MM.1S (cell line): Measurements from ENCODE around the gene ABCG4.

Experiments
- DNase-seq: peaks from one replicate; pipeline ENCODE4 v3.0.0-alpha.2; 2015
- H2AFZ ChIP-seq: fragments of 300-600 bp; sonication (generic); 2 replicates; pipeline ENCODE4 v1.6.0; 2016; ENCODE audit warnings: antibody characterized with exemption, low read length
- H3F3A ChIP-seq: fragments of 300-600 bp; sonication (generic); 2 replicates; pipeline ENCODE4 v1.6.1; 2016; ENCODE audit warnings: mild to moderate bottlenecking, antibody characterized with exemption, low read length, moderate library complexity, mixed read lengths; ENCODE audit not compliant: insufficient read depth
- H3K27ac ChIP-seq: fragments of 300-600 bp; sonication (generic); 2 replicates; pipeline ENCODE4 v1.5.1; 2016; ENCODE audit warnings: mild to moderate bottlenecking, low read length
- H3K27me3 ChIP-seq: fragments of 300-600 bp; sonication (generic); replicated peaks from 2 replicates; pipeline ENCODE4 v1.6.0; 2016; ENCODE audit warnings: low read length; ENCODE audit not compliant: insufficient read depth
- H3K36me3 ChIP-seq: fragments of 300-600 bp; sonication (generic); replicated peaks from 2 replicates; pipeline ENCODE4 v1.6.1; 2016; ENCODE audit warnings: mild to moderate bottlenecking, low read length, mixed read lengths; ENCODE audit not compliant: insufficient read depth
- H3K4me1 ChIP-seq: fragments of 300-600 bp; sonication (generic); 2 replicates; pipeline ENCODE4 v1.6.1; 2016; ENCODE audit warnings: low read length, mixed read lengths
- H3K4me2 ChIP-seq: fragments of 300-600 bp; sonication (generic); 2 replicates; pipeline ENCODE4 v1.6.0; 2016; ENCODE audit warnings: low read depth, low read length
- H3K4me3 ChIP-seq: fragments of 300-600 bp; sonication (generic); 2 replicates; pipeline ENCODE4 v1.5.1; 2016; ENCODE audit warnings: low read length, mixed read lengths
- H3K79me2 ChIP-seq: fragments of 300-600 bp; sonication (generic); 2 replicates; pipeline ENCODE4 v1.6.1; 2016; ENCODE audit warnings: mixed run types, low read length, mixed read lengths
- H3K9ac ChIP-seq: fragments of 300-600 bp; sonication (generic); 2 replicates; pipeline ENCODE4 v1.6.1; 2016; ENCODE audit warnings: low read length, mixed read lengths
- H3K9me2 ChIP-seq: fragments of 300-600 bp; sonication (generic); replicated peaks from 2 replicates; pipeline ENCODE4 v1.6.1; 2016; ENCODE audit warnings: mild to moderate bottlenecking, low read length, mixed read lengths; ENCODE audit not compliant: insufficient read depth
- H3K9me3 ChIP-seq: fragments of 300-600 bp; sonication (generic); replicated peaks from 2 replicates; pipeline ENCODE4 v1.6.1; 2016; ENCODE audit warnings: mild to moderate bottlenecking, low read length, mixed read lengths; ENCODE audit not compliant: insufficient read depth
- H4K20me1 ChIP-seq: fragments of 300-600 bp; sonication (generic); 2 replicates; pipeline ENCODE4 v1.6.1; 2016; ENCODE audit warnings: mild to moderate bottlenecking, low read length, moderate library complexity, mixed read lengths; ENCODE audit not compliant: insufficient read depth
- CTCF ChIP-seq: fragments of 300-600 bp; sonication (generic); IDR thresholded peaks from 2 replicates; pipeline ENCODE4 v1.5.1; 2016; ENCODE audit warnings: antibody characterized with exemption, low read length, mixed read lengths
- EZH2 ChIP-seq: fragments of 300-600 bp; sonication (generic); optimal IDR thresholded peaks from 2 replicates; pipeline ENCODE3; 2017; ENCODE audit warnings: low read depth, mild to moderate bottlenecking, antibody characterized with exemption, low read length, mixed read lengths
- EZH2phosphoT487 ChIP-seq: fragments of 300-600 bp; sonication (generic); IDR thresholded peaks from 2 replicates; pipeline ENCODE4 v1.6.1; 2018; ENCODE audit warnings: antibody characterized with exemption, low read length

Gene ABCG4

GRCh38 chr11:119152604-119153003 is 3.8 kb downstream of the ABCG4 start:
- peaks cover 7% of the 10 kb centered on the region for H3K4me1 ChIP-seq
- H3K27me3 ChIP-seq, result peaks cover 62% of the 10 kb centered on the region
- DNase-seq, result no peak
- H4K20me1 ChIP-seq, result no peaks in the 10 kb centered on the region
- H3F3A ChIP-seq, result no peaks in the 10 kb centered on the region
- H3K79me2 ChIP-seq, result no peaks in the 10 kb centered on the region
- H3K36me3 ChIP-seq, result no peaks in the 10 kb centered on the region
- no peak overlapping the region for H3K9ac ChIP-seq
- H3K4me2 ChIP-seq, result no peak overlapping the region
- no peak overlapping the region for H2AFZ ChIP-seq
- no peaks in the 10 kb centered on the region for H3K9me3 ChIP-seq
- TF ChIP-seq CTCF (no peak), EZH2 (no peak), EZH2phosphoT487 (no peak)
- no peaks in the 10 kb centered on the region for H3K9me2 ChIP-seq
- H3K4me3 ChIP-seq, result no peak overlapping the region
- H3K27ac ChIP-seq, result no peak overlapping the region

- H3K27me3 ChIP-seq, result peaks cover 63% of the 10 kb centered on the region
- H3K4me3 ChIP-seq, result no peak overlapping the region
- H3K9ac ChIP-seq, result no peak overlapping the region
- H3K4me1 ChIP-seq, result peaks cover 6% of the 10 kb centered on the region
- H3K9me2 ChIP-seq, result no peaks in the 10 kb centered on the region
- no peaks in the 10 kb centered on the region for H4K20me1 ChIP-seq
- no peaks in the 10 kb centered on the region for H3K36me3 ChIP-seq
- no peaks in the 10 kb centered on the region for H3K79me2 ChIP-seq
- H3K4me2 ChIP-seq, result no peak overlapping the region
- no peak for DNase-seq
- no peaks in the 10 kb centered on the region for H3F3A ChIP-seq
- no peak overlapping the region for H3K27ac ChIP-seq
- TF ChIP-seq EZH2phosphoT487 (no peak), CTCF (no peak), EZH2 (no peak)
- no peaks in the 10 kb centered on the region for H3K9me3 ChIP-seq
- no peak overlapping the region for H2AFZ ChIP-seq
Measured at GRCh38 chr11:119153049-119153818, 4.4 kb downstream of the ABCG4 start.

- no peak for DNase-seq
- Histone ChIP-seq H3K27me3 (peaks cover 60% of the 10 kb centered on the region), H3K4me3 (no peak overlapping the region), H3K9me3 (no peaks in the 10 kb centered on the region), H3K9ac (no peak overlapping the region), H4K20me1 (no peaks in the 10 kb centered on the region), H2AFZ (no peak overlapping the region), H3K9me2 (no peaks in the 10 kb centered on the region), H3K4me2 (no peak overlapping the region), H3K79me2 (no peaks in the 10 kb centered on the region), H3K4me1 (no peaks in the 10 kb centered on the region), H3K36me3 (no peaks in the 10 kb centered on the region), H3F3A (no peaks in the 10 kb centered on the region), H3K27ac (no peak overlapping the region)
- TF ChIP-seq CTCF (no peak), EZH2 (no peak), EZH2phosphoT487 (no peak)
Measured at GRCh38 chr11:119154178-119154577, 5.3 kb downstream of the ABCG4 start.
